DOHH2 (cell line): Measurements from ENCODE around the gene DCAF11.

Experiments
- H3F3A ChIP-seq: fragments of 200-600 bp; sonication (generic), shearing (Covaris generic); 2 replicates; pipeline ENCODE4 v1.6.0; 2016; ENCODE audit warnings: antibody characterized with exemption, mild to moderate bottlenecking; ENCODE audit not compliant: control insufficient read depth, insufficient read depth
- H3K27ac ChIP-seq: fragments of 200-600 bp; sonication (generic); 2 replicates; pipeline ENCODE4 v1.5.1; 2014; ENCODE audit warnings: low read depth, mild to moderate bottlenecking, low read length, moderate library complexity
- H3K27me3 ChIP-seq: fragments of 200-600 bp; sonication (generic); 2 replicates; pipeline ENCODE4 v1.6.1; 2014; ENCODE audit warnings: mild to moderate bottlenecking, low read length, mixed read lengths; ENCODE audit not compliant: control insufficient read depth
- H3K36me3 ChIP-seq: fragments of 200-600 bp; sonication (generic); 2 replicates; pipeline ENCODE4 v1.6.1; 2014; ENCODE audit warnings: mild to moderate bottlenecking, low read length, moderate library complexity, mixed read lengths; ENCODE audit not compliant: control insufficient read depth
- H3K4me1 ChIP-seq: fragments of 200-600 bp; sonication (generic); 2 replicates; pipeline ENCODE4 v1.6.1; 2014; ENCODE audit warnings: mild to moderate bottlenecking, low read length, mixed read lengths; ENCODE audit not compliant: control insufficient read depth
- H3K4me2 ChIP-seq: fragments of 200-600 bp; sonication (generic); 2 replicates; pipeline ENCODE4 v1.6.0; 2014; ENCODE audit warnings: mild to moderate bottlenecking, low read length, moderate library complexity
- H3K4me3 ChIP-seq: fragments of 200-600 bp; sonication (generic); 2 replicates; pipeline ENCODE4 v1.5.1; 2014; ENCODE audit warnings: mild to moderate bottlenecking, low read length, mixed read lengths
- H3K79me2 ChIP-seq: fragments of 200-600 bp; sonication (generic); 2 replicates; pipeline ENCODE4 v1.6.1; 2014; ENCODE audit warnings: mild to moderate bottlenecking, low read length, mixed read lengths; ENCODE audit not compliant: control insufficient read depth
- H3K9me2 ChIP-seq: fragments of 200-600 bp; sonication (generic); replicated peaks from 2 replicates; pipeline ENCODE4 v1.6.1; 2014; ENCODE audit warnings: mild to moderate bottlenecking, low read length, mixed read lengths; ENCODE audit not compliant: control insufficient read depth
- H3K9me3 ChIP-seq: fragments of 200-600 bp; sonication (generic); 2 replicates; pipeline ENCODE4 v1.6.1; 2014; ENCODE audit warnings: antibody characterized with exemption, low read length, mixed read lengths; ENCODE audit not compliant: control insufficient read depth, insufficient read depth
- H4K20me1 ChIP-seq: fragments of 200-600 bp; sonication (generic); 2 replicates; pipeline ENCODE4 v1.6.0; 2014; ENCODE audit warnings: low read depth, mild to moderate bottlenecking, antibody characterized with exemption, low read length, moderate library complexity; ENCODE audit not compliant: control insufficient read depth, insufficient read depth
- CTCF ChIP-seq: fragments of 200-600 bp; sonication (generic); IDR thresholded peaks from one replicate; pipeline ENCODE4 v1.5.1; 2014; ENCODE audit warnings: antibody characterized with exemption, mild to moderate bottlenecking, low read depth, low read length; ENCODE audit not compliant: poor library complexity, severe bottlenecking
- EZH2phosphoT487 ChIP-seq: fragments of 200-600 bp; sonication (generic); IDR thresholded peaks from 2 replicates; pipeline ENCODE4 v1.6.1; 2017; ENCODE audit warnings: borderline replicate concordance, mild to moderate bottlenecking, antibody characterized with exemption, low read length, moderate library complexity, mixed read lengths

Gene DCAF11

GRCh38 chr14:24113801-24114531 is 611 bp upstream of the DCAF11 start:
- no peaks in the 10 kb centered on the region for H3K9me3 ChIP-seq
- no peaks in the 10 kb centered on the region for H3K27me3 ChIP-seq
- H4K20me1 ChIP-seq = peaks cover 4% of the 10 kb centered on the region; the same call in 1 of the 2 replicates
- peaks cover 38% of the 10 kb centered on the region for H3K36me3 ChIP-seq
- H3F3A ChIP-seq = peaks cover 17% of the 10 kb centered on the region
- H3K4me3 ChIP-seq = peak overlapping the region; percentile 93
- TF ChIP-seq EZH2phosphoT487 = no peak
- no peak for TF ChIP-seq CTCF
- no peaks in the 10 kb centered on the region for H3K9me2 ChIP-seq
- H3K27ac ChIP-seq = peak overlapping the region; percentile 90
- peaks cover 24% of the 10 kb centered on the region for H3K79me2 ChIP-seq
- H3K4me2 ChIP-seq = peak overlapping the region; percentile 93
- H3K4me1 ChIP-seq = peaks cover 22% of the 10 kb centered on the region

GRCh38 chr14:24115422-24116127 is 998 bp downstream of the DCAF11 start:
- Histone ChIP-seq H3K27ac (peak overlapping the region; percentile 90; the same call in 1 of the 2 replicates), H3K4me3 (peak overlapping the region; percentile 93), H3K4me2 (peak overlapping the region; percentile 83), H3K9me3 (no peaks in the 10 kb centered on the region), H4K20me1 (peaks cover 4% of the 10 kb centered on the region; the same call in 1 of the 2 replicates), H3K9me2 (no peaks in the 10 kb centered on the region), H3K36me3 (peaks cover 50% of the 10 kb centered on the region), H3F3A (peaks cover 9% of the 10 kb centered on the region; the same call in 1 of the 2 replicates), H3K4me1 (peaks cover 18% of the 10 kb centered on the region), H3K79me2 (peaks cover 24% of the 10 kb centered on the region), H3K27me3 (no peaks in the 10 kb centered on the region)
- no peak for TF ChIP-seq CTCF
- TF ChIP-seq EZH2phosphoT487 = no peak

GRCh38 chr14:24116128-24116814 is 1.7 kb downstream of the DCAF11 start:
- H3K27ac ChIP-seq = no peak overlapping the region
- peak overlapping the region; percentile 83 for H3K4me2 ChIP-seq
- peak overlapping the region; percentile 93 for H3K4me3 ChIP-seq

More at GRCh38 chr14:24116128-24116814, 1.7 kb downstream of the DCAF11 start:
- Histone ChIP-seq H3K36me3 (peaks cover 56% of the 10 kb centered on the region), H3F3A (peaks cover 5% of the 10 kb centered on the region; the same call in 1 of the 2 replicates), H3K27me3 (no peaks in the 10 kb centered on the region), H3K9me3 (no peaks in the 10 kb centered on the region), H3K79me2 (peaks cover 24% of the 10 kb centered on the region), H3K4me1 (peaks cover 14% of the 10 kb centered on the region), H4K20me1 (peaks cover 4% of the 10 kb centered on the region; the same call in 1 of the 2 replicates), H3K9me2 (no peaks in the 10 kb centered on the region)
- TF ChIP-seq EZH2phosphoT487 (no peak), CTCF (no peak)
